D341Med (cell line): ENCODE measurements around the gene DYNLRB2.

Experiments used
- DNase-seq: peaks from one replicate; pipeline ENCODE4 v3.0.0; 2012; ENCODE audit warnings: low spot score

The DYNLRB2 gene

DNA sequence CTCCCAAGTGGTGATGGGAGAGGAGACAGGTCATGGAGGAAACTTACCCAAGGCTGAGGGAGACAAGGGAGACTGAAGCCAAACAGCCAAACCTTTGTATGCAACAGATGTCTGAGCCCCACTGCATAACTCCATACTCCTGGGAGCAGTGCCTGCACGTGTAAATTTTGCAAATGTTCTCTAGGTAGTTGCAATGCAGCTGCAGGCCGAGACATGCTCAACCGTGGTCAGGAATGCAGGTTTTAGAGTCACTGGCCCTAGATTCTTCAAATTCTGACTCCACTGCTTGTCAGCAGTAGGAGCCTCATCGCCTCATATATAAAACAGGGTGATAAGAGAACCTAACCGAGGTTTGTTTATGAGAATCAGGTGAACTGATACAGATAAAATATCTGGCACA is 11.5 kb downstream of the DYNLRB2 start:
- DNase-seq = no peak

DNA sequence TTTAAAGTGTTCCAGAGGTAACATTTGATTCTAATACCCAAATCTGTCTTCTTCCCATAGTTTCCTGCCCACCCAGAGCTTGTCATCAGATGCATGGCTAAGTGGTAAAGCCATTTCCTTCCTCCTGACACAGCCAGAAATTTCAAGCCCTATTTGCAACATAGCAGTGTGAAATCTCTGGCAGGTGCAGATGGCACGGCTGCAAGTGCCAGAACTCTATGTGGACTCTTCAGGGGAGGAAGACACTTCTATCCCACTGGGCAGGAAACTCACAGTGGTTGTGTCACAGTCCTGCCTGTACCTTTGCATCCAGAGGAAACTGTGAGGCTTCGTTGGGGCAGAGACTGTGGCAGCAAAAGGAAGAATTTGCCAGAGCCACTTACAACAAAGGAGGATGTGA is 13.2 kb downstream of the DYNLRB2 start:
- DNase-seq = no peak

DNA sequence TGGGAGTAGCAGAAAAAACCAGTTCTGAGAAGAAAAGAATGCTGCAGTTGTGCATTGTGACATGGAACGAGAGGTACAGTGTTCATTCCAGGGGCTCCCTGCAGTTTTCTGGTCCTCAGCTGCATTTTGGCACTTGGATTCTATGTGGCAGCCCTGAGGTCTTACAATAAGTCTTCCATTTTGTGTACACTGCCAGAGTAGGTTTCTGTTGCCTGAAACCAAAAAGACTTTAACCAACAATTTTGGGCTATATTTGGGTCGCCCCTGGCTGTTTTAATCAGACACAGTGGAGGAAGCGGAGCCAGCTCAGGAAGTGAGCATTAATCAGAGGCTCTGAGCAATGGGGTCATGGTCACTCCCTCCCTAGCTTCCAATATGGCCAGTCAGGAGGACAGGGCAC is 15.7 kb downstream of the DYNLRB2 start:
- DNase-seq = no peak

DNA sequence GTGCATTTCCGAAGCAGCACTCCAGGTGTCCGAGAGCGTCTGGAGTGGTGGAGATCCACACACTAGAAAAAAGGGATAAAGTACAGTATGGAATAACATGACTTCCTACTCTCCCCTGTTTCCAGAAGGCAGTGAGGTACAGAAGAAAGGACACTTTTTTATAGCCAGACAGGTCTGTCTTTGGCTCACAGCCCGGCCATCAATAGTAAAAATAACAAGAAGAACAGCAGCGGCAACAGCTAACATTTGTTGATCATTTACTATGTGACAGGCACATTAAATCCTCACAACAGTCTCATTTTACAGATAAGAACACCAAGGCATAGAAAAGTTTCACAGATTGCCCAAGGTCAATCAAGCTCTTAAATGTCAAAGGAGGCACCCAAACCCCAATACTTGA is 16.2 kb downstream of the DYNLRB2 start:
- no peak for DNase-seq

DNA sequence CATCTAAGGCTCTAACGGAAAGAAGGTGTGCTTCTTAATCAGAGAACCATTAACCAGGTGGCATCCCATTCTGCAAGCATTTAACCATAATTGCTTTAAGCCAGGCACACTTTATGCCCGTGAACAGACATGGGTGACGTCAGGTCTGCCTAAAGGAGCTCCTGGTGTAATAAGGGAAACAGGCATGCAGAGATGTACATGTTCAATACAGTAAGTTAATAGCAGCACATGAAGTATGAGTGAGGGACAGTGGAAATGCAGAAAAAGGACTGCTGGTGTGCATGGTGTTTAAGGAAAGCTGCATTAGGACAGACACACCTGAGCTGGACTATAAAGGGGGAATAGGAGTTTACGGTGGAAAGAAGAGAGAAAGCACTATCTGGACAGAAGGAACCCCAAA is 18.6 kb downstream of the DYNLRB2 start:
- no peak for DNase-seq

- DNase-seq = no peak
Observed at GRCh38 chr16:80563066-80563465, 22.3 kb downstream of the DYNLRB2 start.

- no peak for DNase-seq
Observed at GRCh38 chr16:80564394-80564793, 23.6 kb downstream of the DYNLRB2 start.

- no peak for DNase-seq
Observed at GRCh38 chr16:80569440-80570105, 28.8 kb downstream of the DYNLRB2 start.

GRCh38 chr16:80570106-80570478 is 29.3 kb downstream of the DYNLRB2 start:
- DNase-seq = no peak

- DNase-seq = no peak
Observed at GRCh38 chr16:80573700-80574120, 32.9 kb downstream of the DYNLRB2 start.

- DNase-seq = no peak
Observed at GRCh38 chr16:80576343-80576912, 35.6 kb downstream of the DYNLRB2 start.

- no peak for DNase-seq
Observed at GRCh38 chr16:80577485-80578280, 36.9 kb downstream of the DYNLRB2 start.

- DNase-seq = no peak
Observed at GRCh38 chr16:80580109-80580832, 39.5 kb downstream of the DYNLRB2 start.

- DNase-seq = no peak
Observed at GRCh38 chr16:80583466-80583865, 42.7 kb downstream of the DYNLRB2 start.

GRCh38 chr16:80585764-80586163 is 45.0 kb downstream of the DYNLRB2 start:
- no peak for DNase-seq

DNA sequence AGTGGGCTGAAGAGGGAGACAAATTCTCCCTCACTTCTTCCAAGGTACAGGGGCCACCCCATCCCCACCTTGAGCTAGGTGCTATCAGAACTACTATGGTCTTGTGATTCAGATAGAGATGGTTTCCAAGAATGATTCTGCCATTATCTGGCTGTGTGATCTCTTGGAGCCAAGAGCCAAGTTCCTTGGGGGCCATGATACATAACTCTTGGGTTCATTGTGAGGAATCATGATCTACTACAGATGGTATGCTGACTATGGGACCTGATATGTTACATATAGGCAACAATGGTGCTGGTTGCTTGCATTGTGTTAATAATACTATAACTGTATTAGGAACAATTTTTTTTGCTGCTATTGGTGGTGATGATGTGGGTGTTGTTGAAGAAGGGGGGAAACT is 45.7 kb downstream of the DYNLRB2 start:
- no peak for DNase-seq

- no peak for DNase-seq
Observed at GRCh38 chr16:80587071-80587470, 46.3 kb downstream of the DYNLRB2 start.

DNA sequence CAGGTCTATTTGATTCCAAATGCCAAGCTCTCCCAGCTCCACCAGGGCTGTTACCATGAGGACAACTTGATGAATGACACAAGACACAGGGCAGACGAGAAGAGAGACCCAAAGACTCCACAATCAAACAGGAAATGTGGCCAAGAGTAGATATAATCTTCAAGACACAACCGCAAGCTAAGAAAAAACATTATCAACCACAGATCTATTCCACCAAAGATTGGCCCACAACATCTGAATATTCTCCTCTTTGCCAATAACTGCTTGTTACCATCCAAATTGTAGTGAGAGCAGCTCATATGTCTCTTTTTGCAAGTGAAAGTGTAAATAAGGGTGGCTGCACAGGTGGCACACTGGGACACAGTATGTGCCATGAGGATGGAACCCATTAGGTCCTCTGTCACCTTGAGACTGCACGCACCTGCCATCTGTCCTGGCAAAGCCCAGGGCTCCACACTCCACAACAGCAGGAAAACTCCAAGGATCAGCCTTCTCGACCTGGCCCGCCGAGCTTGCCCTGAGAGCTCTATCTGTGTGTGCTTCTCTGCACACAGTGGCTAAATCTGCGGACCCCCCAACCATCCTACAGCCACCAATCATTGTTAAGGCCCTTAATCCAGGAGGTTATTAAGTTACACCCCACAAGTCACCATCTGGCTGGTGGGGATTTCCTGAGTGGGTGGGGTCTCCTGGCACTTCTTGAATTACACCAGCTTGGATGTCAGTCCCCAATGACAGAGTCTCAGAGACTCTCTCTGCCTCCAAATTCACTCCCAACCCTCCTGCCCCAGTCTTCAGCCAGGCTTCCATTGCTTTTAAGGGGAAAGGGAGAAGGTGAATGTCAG is 50.5 kb downstream of the DYNLRB2 start:
- no peak for DNase-seq

DNA sequence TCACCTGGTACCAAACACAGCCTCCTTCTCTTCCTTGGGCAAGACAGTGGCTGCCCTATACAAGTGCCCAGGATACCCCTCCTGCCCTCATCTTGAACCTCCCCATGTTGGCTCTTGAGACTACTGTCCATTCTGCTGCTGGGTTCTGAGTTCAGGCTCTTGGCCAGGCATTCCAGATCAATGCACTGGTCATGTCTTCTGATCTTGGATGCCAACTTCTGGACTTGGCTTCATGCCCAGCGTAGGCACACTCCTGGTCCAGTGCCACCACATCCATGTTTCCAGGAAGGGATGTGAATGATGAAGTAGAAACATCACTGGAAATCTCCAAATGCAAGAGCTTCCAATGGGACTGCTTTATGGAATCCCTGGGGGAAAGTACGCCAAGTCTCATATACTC is 51.5 kb downstream of the DYNLRB2 start:
- DNase-seq = no peak

DNA sequence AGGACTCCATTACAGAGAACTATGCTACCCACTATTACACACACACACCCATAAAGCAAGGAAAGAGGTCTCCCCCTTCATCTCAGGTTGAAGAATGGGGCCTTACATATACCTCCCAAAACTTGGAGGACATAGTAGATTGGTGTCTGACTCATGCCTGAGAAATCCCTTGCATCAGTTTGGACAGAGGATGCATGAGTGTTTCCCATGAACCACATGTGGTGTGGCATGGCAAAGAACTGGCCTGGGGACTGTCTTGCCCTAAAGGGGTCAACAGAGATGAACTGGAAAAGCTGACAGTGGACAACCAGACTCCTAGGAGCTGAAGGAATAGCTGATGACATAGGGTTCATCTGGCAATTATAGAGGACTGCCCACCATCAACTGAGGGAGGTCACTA is 54.0 kb downstream of the DYNLRB2 start:
- DNase-seq = no peak

- no peak for DNase-seq
Observed at GRCh38 chr16:80596507-80597207, 55.9 kb downstream of the DYNLRB2 start.
